Fibroblast of lung (primary cell): ENCODE measurements around the gene DNM1.

Experiments
- CTCF ChIP-seq, 2 donors: IDR thresholded peaks in 1 of 2; conservative IDR thresholded peaks in 1 of 2; 1 replicate in 1 of 2; 2 replicates in 1 of 2; pipeline ENCODE4 v1.5.1; 2011 to 2012; ENCODE audit warnings: low read length in 2 of 2, control low read depth in 1 of 2, inconsistent platforms in 1 of 2, low read depth in 1 of 2, mild to moderate bottlenecking in 1 of 2
- EZH2 ChIP-seq: IDR thresholded peaks from 2 replicates; pipeline ENCODE4 v1.5.1; 2012; ENCODE audit warnings: low read length, control low read depth, mild to moderate bottlenecking; ENCODE audit errors: missing control alignments

- TF ChIP-seq CTCF (conservative IDR thresholded peaks at IDR 0.05 in 1 of 2, IDR thresholded peaks at IDR 0.05 in 1 of 2; ENCODE audit: low read depth in 1 of 2, low read length in 2 of 2), result no peak
- TF ChIP-seq EZH2, result no peak
Measured at GRCh38 chr9:128167209-128167608, 36.0 kb upstream of the DNM1 start.
